HepG2 (cell line): ENCODE results near the gene SETD2. TPM values are rescaled to one million over a fixed set of nuclear protein-coding genes. Genes with fewer than 3 reads are reported as not detected.

ENCODE experiments used
- ATAC-seq: fragments of 200-7000 bp; cut with Tn5 transposase; 3 replicates; pipeline ENCODE4 v1.9.1; 2020; ENCODE audit warnings: mild to moderate bottlenecking, moderate library complexity
- BruUV-seq: library from RNA; stranded (reverse); fragments of 400-500 nt; replicated peaks from 2 replicates; lab custom pipeline; 2021; lab: Mats Ljungman, UMichigan
- CTCF ChIA-PET: fragments of 300-600 bp; formaldehyde crosslinking; extraction: SDS; loops from one replicate; lab custom pipeline; 2021; ENCODE audit warnings: low total read pairs, inconsistent platforms, low intra/inter-chr PET ratio; lab: Yijun Ruan, JAX
- POLR2A ChIA-PET: fragments of 350-600 bp; sonication (Branson Sonifier 250); formaldehyde crosslinking; loops from one replicate; lab custom pipeline; 2020; ENCODE audit warnings: antibody characterized with exemption, inconsistent platforms; lab: Yijun Ruan, JAX
- DNase-seq: peaks from one replicate; pipeline ENCODE4 v3.0.0-alpha.2; 2015; ENCODE audit warnings: low spot score
- FAIRE-seq: peaks from 3 replicates; lab custom pipeline; 2011; peaks lifted over from hg19 to GRCh38; lab: Jason Lieb, UNC
- H2AFZ ChIP-seq: one replicate; pipeline ENCODE4 v1.6.1; 2011; ENCODE audit warnings: low read length, inconsistent platforms
- H3K27ac ChIP-seq: fragments of 300-600 bp; 3 replicates; pipeline ENCODE4 v1.8.0; 2011; ENCODE audit warnings: mixed run types, mild to moderate bottlenecking, mixed read lengths, low read length, inconsistent platforms; ENCODE audit not compliant: insufficient read depth; ENCODE audit errors: extremely low read length
- H3K27me3 ChIP-seq, 2 experiments: fragments of 200-600 bp in 1 of 2; 2 replicates in 1 of 2; 3 replicates in 1 of 2; pipeline versions ENCODE4 v1.6.0 to v1.8.0; 2011; ENCODE audit warnings: low read length in 2 of 2, mild to moderate bottlenecking in 2 of 2, moderate library complexity in 2 of 2, inconsistent platforms in 1 of 2; ENCODE audit not compliant: insufficient read depth in 2 of 2, control insufficient read depth in 1 of 2
- H3K36me3 ChIP-seq, 2 experiments: fragments of 200-600 bp in 1 of 2; replicated peaks in 1 of 2; 2 replicates in 1 of 2; 3 replicates in 1 of 2; pipeline versions ENCODE4 v1.5.1 to v1.8.0; 2011; ENCODE audit warnings: low read length in 2 of 2, inconsistent platforms in 1 of 2; ENCODE audit not compliant: insufficient read depth in 2 of 2, control insufficient read depth in 1 of 2
- H3K4me1 ChIP-seq: 2 replicates; pipeline ENCODE4 v1.5.1; 2012; ENCODE audit warnings: low read length, inconsistent platforms; ENCODE audit not compliant: insufficient read depth
- H3K4me2 ChIP-seq: 2 replicates; pipeline ENCODE4 v1.6.0; 2011; ENCODE audit warnings: low read depth, low read length, inconsistent platforms
- H3K4me3 ChIP-seq, 3 experiments: fragments of 200-600 bp in 1 of 3; sonication (generic), shearing (Covaris generic) in 1 of 3; replicated peaks in 1 of 3; 2 replicates each; pipeline ENCODE4 v1.5.1; 2011 to 2016; ENCODE audit warnings: low read length in 3 of 3, inconsistent platforms in 2 of 3, low read depth in 2 of 3, mild to moderate bottlenecking in 2 of 3, control low read depth in 1 of 3, mixed read lengths in 1 of 3; ENCODE audit not compliant: insufficient read depth in 1 of 3
- H3K79me2 ChIP-seq: one replicate; pipeline ENCODE4 v1.6.1; 2011; ENCODE audit warnings: low read length, inconsistent platforms; ENCODE audit not compliant: insufficient read depth
- H3K9ac ChIP-seq: 2 replicates; pipeline ENCODE4 v1.6.0; 2011; ENCODE audit warnings: mild to moderate bottlenecking, low read depth, low read length, inconsistent platforms; ENCODE audit not compliant: insufficient read depth
- H3K9me3 ChIP-seq: 2 replicates; pipeline ENCODE4 v1.5.1; 2012; ENCODE audit warnings: mild to moderate bottlenecking, low read length
- H4K20me1 ChIP-seq: 2 replicates; pipeline ENCODE4 v1.6.0; 2011; ENCODE audit warnings: inconsistent platforms, mild to moderate bottlenecking, low read length, moderate library complexity; ENCODE audit not compliant: insufficient read depth
- ARID2 ChIP-seq: sonication (generic); formaldehyde crosslinking; IDR thresholded peaks from 2 replicates; pipeline ENCODE4 v1.8.1; 2022; ENCODE audit warnings: mild to moderate bottlenecking, missing genetic modification reagents, borderline replicate concordance
- BRF2 ChIP-seq: sonication (generic); formaldehyde crosslinking; IDR thresholded peaks from 2 replicates; pipeline ENCODE4 v1.8.1; 2022; ENCODE audit warnings: mild to moderate bottlenecking, missing genetic modification reagents
- ELF1 ChIP-seq: sonication (generic); formaldehyde crosslinking; IDR thresholded peaks from 2 replicates; pipeline ENCODE4 v1.4.0; 2020; ENCODE audit warnings: missing genetic modification reagents
- HNF4G ChIP-seq, 2 experiments: sonication (generic) in 1 of 2; formaldehyde crosslinking in 1 of 2; IDR thresholded peaks; 2 replicates each; pipeline versions ENCODE4 v1.4.0 to v1.6.1; 2011 to 2020; ENCODE audit warnings: borderline replicate concordance in 2 of 2, low read depth in 2 of 2, mild to moderate bottlenecking in 2 of 2, low read length in 1 of 2, missing genetic modification reagents in 1 of 2, moderate library complexity in 1 of 2
- KDM5A ChIP-seq: fragments of 200-600 bp; sonication (generic); IDR thresholded peaks from 2 replicates; pipeline ENCODE4 v1.7.0; 2018; ENCODE audit warnings: antibody characterized with exemption, mild to moderate bottlenecking, low read length, borderline replicate concordance
- NR2F1 ChIP-seq, 2 experiments: fragments of 450-650 bp in 1 of 2; formaldehyde crosslinking in 1 of 2; IDR thresholded peaks; 2 replicates each; pipeline versions ENCODE4 v1.5.0 to v1.6.1; 2016 to 2020; ENCODE audit warnings: mild to moderate bottlenecking in 1 of 2, missing compliant biosample characterization in 1 of 2, missing genetic modification reagents in 1 of 2, moderate library complexity in 1 of 2
- REXO4 ChIP-seq: sonication (generic); formaldehyde crosslinking; IDR thresholded peaks from 2 replicates; pipeline ENCODE4 v1.8.0; 2022; ENCODE audit warnings: missing genetic modification reagents, mild to moderate bottlenecking, borderline replicate concordance
- SMYD3 ChIP-seq: sonication (generic); formaldehyde crosslinking; IDR thresholded peaks from 2 replicates; pipeline ENCODE4 v1.8.1; 2023; ENCODE audit warnings: mild to moderate bottlenecking, missing genetic modification reagents
- ZNF280B ChIP-seq: sonication (generic); formaldehyde crosslinking; IDR thresholded peaks from 2 replicates; pipeline ENCODE4 v1.5.0; 2020; ENCODE audit warnings: missing genetic modification reagents, mild to moderate bottlenecking, borderline replicate concordance
- ZNF850 ChIP-seq: sonication (generic); formaldehyde crosslinking; conservative IDR thresholded peaks from 2 replicates; pipeline ENCODE4 v1.9.0; 2021; ENCODE audit warnings: mild to moderate bottlenecking, missing genetic modification reagents
- WGBS: methylation state at CpG from one replicate; pipeline ENCODE4 v1.1.6; 2017; ENCODE audit warnings: low lambda C conversion rate; 5-methylcytosine and 5-hydroxymethylcytosine counted together
- in situ Hi-C: cut with HindIII; loops from 2 replicates; pipeline ENCODE4 v1.10.0; 2017; ENCODE audit warnings: low pct_unique_long_range_greater_than_20kb; ENCODE audit not compliant: extremely low pct_ligation_motif_present
- intact Hi-C: fragments of 100-400 bp; cut with micrococcal nuclease; formaldehyde crosslinking; loops from one replicate; pipeline ENCODE4 v1.10.0; 2022; ENCODE audit not compliant: unreplicated experiment
- polyA plus RNA-seq, 8 experiments: library from polyadenylated mRNA; depleted of rRNA in 3 of 8; stranded (reverse) in 7 of 8; unstranded in 1 of 8; fragments of >200 nt; fragmentation: Illumina TruSeq in 4 of 8; extraction: Trizol in 4 of 8; gene quantifications; 2 replicates each; pipeline versions ENCODE4 v1.2.1 to v1.2.3, GENCODE V29; 2011 to 2016; ENCODE audit warnings: low read depth in 4 of 8, missing spikeins in 1 of 8, mixed read lengths in 1 of 8; ENCODE audit not compliant: insufficient read depth in 1 of 8
- total RNA-seq, 5 experiments: library from RNA; depleted of rRNA; stranded (reverse); fragments of >200 nt; fragmentation: Illumina TruSeq; extraction: Trizol; gene quantifications; 2 replicates each; pipeline ENCODE4 v1.2.3, GENCODE V29; 2016; ENCODE audit warnings: low read depth in 1 of 5

SETD2 gene
- total and polyA plus RNA-seq, 2 of the 13 experiments (the other 11 are each of a cell fraction or from before 2014, with no cell fraction given), result 14.2 to 24.2 TPM

GRCh38 chr3:47162697-47163168, 1.2 kb downstream of the SETD2 start:
- TSS peak; percentile 58 for BruUV-seq
- CTCF ChIA-PET, result no interaction called here
- Histone ChIP-seq H4K20me1 (peaks cover 31% of the 10 kb centered on the region), H3K79me2 (peaks cover 80% of the 10 kb centered on the region), H3K4me2 (peak overlapping the region; percentile 80), H3K36me3 (no peaks in the 10 kb centered on the region), H3K4me1 (peaks cover 59% of the 10 kb centered on the region), H2AFZ (no peak overlapping the region), H3K9me3 (no peaks in the 10 kb centered on the region), H3K27ac (peak overlapping the region; percentile 94)
- intact Hi-C loops, result no loop called here
- DNase-seq (no peak), FAIRE-seq (no peak), ATAC-seq (no peak)
- WGBS, result 1% methylated on average over 10 of the region's 10 CpGs
- TF ChIP-seq BRF2 (CRISPR knock-in tag), result 0 out of 2 replicates have a peak, but pooled peaks have one; percentile 21
- TF ChIP-seq ELF1, result no peak
- TF ChIP-seq ARID2, result 0 out of 2 replicates have a peak, but pooled peaks have one; percentile 75
- TF ChIP-seq SMYD3 (CRISPR knock-in tag), result 0 out of 2 replicates have a peak, but pooled peaks have one; percentile 47
- TF ChIP-seq NR2F1 (CRISPR knock-in tag; IDR thresholded peaks at IDR 0.05), result no peak
- 0 out of 2 replicates have a peak, but pooled peaks have one; percentile 20 for TF ChIP-seq KDM5A
- no peak for TF ChIP-seq HNF4G (IDR thresholded peaks at IDR 0.05; ENCODE audit: borderline replicate concordance, low read depth, low read length)
- no peak for TF ChIP-seq HNF4G (CRISPR knock-in tag; IDR thresholded peaks at IDR 0.05; ENCODE audit: borderline replicate concordance, low read depth)
- TF ChIP-seq REXO4 (CRISPR knock-in tag), result no peak
- 0 out of 2 replicates have a peak, but pooled peaks have one; percentile 12 for TF ChIP-seq ZNF850
- no peak for TF ChIP-seq ZNF280B (CRISPR knock-in tag)
- TF ChIP-seq, all 625 proteins: peak for 5
- Histone ChIP-seq H3K9ac (peak overlapping the region; percentile 96), H3K27me3 (no peaks in the 10 kb centered on the region; a peak in 2 of 5 replicates), H3K4me3 (peak overlapping the region; percentile 75 to 95 (median 84))
- in situ Hi-C loops, result no loop called here
- POLR2A ChIA-PET, result interaction anchor here (1.7 kb wide), 1 partner anchor 13 kb away, joined by 9 read pairs; no protein-coding TSS in a partner anchor
